ENCODE measurements around the gene MRPL10. TPM values are rescaled to one million over a fixed set of nuclear protein-coding genes. Genes with fewer than 3 reads are reported as not detected.
A peak's percentile ranks its signal among the peaks of the same experiment; 100 is the strongest.

MRPL10 gene
- total RNA-seq = 10 to 100 TPM; 34.1 to 60.1 (median 41.6) TPM
- 35.0 TPM for total RNA-seq (2013)
- 18.1 to 87.6 (median 47.8) reads per million in 29 experiments for total RNA-seq

DNA sequence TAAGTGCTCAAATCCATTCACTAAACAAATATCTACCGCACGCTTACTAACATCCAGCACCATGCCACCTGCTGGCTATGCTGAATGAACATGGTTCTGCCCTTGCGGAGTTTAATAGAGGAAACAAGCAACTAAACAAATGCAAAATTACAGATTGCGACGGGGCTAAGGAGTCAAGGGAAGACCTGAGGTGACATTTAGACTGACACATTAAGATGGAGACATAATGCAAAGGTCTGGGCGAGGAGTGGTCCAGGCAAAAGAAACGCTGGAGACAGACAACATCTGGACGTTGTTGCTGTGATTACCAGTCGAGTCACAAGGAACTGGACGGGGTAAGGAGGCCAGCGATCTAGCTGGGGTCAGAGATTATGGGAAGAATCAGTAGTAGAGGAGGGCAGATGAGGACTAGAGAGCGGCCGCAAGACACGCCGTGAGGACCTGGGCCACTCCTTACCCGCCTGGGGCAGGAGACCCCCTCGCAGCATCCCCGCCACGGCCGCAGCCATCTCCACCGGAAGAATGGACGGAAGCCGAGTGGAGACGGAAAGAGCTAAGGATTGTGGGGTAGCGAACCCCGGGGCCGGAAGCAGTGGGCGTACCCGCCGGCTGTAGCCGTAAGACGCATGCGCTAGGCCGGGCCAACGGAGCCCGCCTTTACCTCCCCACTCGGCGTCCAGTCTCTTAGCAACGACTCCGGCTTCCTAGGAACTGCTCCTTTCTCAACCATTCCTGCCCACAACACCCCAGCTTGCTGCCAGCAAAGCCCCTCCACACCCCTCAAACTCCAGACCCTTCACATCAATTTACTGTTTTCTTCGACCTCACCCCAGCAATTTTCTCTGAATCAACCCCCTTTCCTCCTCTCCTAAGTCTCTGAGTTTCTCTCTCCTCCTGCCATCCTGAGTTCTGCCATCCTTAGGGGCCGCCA is at the start of gene MRPL10, which contains the start of gene LRRC46:
MRPL10 (minus strand) TSS at position 539 of the 931 bp plus-strand sequence; CDS start at position 509, 30 bp downstream.
LRRC46 (plus strand) TSS at position 668 of the 931 bp plus-strand sequence. CDS start 320 bp downstream, outside the sequence.
- Histone ChIP-seq H3K27ac (ENCODE audit: low read length) (peak within 1 kb of the TSS; percentile 99), H3K36me3 (ENCODE audit: control insufficient read depth in 2 of 2, extremely low read depth in 1 of 2, insufficient read depth in 1 of 2, low read length in 1 of 2) (peaks cover 0 to 22% of the 10 kb centered on the region in 2 donors), H3K4me3 (ENCODE audit: control insufficient read depth in 1 of 2, extremely low read depth in 1 of 2, low read length in 1 of 2) (peak within 1 kb of the TSS; percentile 97 to 98), H3K27me3 (replicated peaks in 1 of 2; ENCODE audit: control insufficient read depth in 2 of 2, extremely low read depth in 1 of 2, insufficient read depth in 2 of 2, low read length in 1 of 2) (no peaks in the 10 kb centered on the region), H3K9me3 (no peaks in the 10 kb centered on the region), H3K4me1 (ENCODE audit: control insufficient read depth in 1 of 2, extremely low read depth in 1 of 2, insufficient read depth in 2 of 2, low read length in 2 of 2) (peaks cover 18 to 73% of the 10 kb centered on the region in 2 experiments)
- peak within 1 kb of the TSS; percentile 96 to 98 for H3K27ac Mint-ChIP-seq
- peak; percentile 82 to 89 (median 87) for ATAC-seq (replicated peaks in 1 of 4)
- no peaks in the 10 kb centered on the region for H3K27me3 Mint-ChIP-seq
- ChIA-PET CTCF (interaction anchor here in 1 of 2 donors (0.9 to 1.7 kb wide), 7 partner anchors 9 to 182 kb away, joined by 3 to 13 read pairs (median 5); partner anchors contain the start of genes KPNB1, OSBPL7, PNPO and SCRN2), POLR2A (interaction anchor here (0.5 to 0.8 kb wide), 3 partner anchors 9 to 11 kb away, joined by 4 to 5 read pairs (median 4); partner anchors contain the start of genes OSBPL7 (in 1 of the 2) and SCRN2 (in 1 of the 2))
- peak; percentile 78 to 95 (median 87) for DNase-seq
- peak within 1 kb of the TSS; percentile 92 to 98 (median 94) for H3K4me3 Mint-ChIP-seq
- H3K4me1 Mint-ChIP-seq = peaks cover 51 to 69% (median 61%) of the 10 kb centered on the region in 3 donors
- WGBS (ENCODE audit: insufficient coverage) = under 1% methylated on average over 38 of the region's 42 CpGs
- H3K36me3 Mint-ChIP-seq = peaks cover 11% of the 10 kb centered on the region
- H3K9me3 Mint-ChIP-seq = no peaks in the 10 kb centered on the region

DNA sequence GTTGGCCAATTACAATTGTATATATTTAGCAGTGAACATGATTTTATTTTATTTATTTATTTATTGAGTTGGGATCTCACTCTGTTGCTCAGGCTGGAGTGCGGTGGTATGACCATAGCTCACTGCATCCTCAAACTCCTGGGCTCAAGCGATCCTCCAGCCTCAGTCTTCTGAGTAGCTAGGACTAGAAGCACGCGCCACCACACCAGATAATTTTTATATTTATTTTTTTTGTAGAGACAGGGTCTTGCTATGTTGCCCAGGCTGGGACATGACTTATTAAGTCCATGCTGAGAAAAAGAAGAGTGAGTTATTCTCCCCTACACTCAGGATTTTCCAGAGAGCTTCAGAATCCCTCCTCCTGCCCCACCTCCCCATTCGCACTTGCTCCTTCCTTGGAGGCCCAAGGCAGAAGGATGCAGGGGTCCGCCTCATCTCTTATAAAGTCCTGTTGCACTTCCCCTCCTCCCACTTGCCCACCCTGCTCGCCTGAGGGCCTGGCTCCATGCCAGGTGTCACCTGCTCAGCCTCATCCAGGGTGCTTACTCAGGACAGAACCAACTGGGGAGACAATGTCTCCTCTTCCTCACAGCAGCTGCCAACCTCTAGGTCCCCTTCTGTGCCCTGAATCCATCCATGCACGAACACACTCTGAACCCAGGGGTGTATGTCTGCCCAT is 48.6 kb upstream of the MRPL10 start:
- H3K4me3 Mint-ChIP-seq = no peak overlapping the region
- ChIA-PET CTCF (no interaction called here), POLR2A (no interaction called here)

DNA sequence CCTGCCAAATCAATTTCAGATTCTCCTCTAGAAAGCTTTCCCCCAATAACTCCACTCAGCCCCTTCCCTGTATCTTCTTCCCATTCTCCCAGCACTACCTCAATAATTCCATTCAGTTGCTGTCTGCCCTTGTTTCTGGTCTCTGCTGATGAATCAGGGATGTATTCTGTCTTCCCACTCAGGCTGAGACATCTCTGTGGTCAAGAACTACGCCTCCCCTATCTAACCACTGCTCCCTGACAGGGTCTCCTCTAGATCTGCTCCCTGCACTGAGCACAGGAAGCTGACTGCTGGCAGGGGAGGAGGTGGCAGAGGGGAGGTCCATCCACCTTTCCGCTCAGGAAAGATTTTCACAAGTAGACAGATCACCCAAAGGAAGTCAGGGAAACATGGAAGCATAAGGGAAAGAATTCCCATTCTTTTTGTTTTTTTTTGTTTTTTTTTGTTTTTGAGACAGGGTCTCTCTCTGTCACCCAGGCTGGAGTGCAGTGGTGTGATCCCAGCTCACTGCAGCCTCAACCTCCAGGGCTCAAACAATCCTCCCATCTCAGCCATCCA is 47.8 kb upstream of the MRPL10 start:
- Mint-ChIP-seq H3K9me3 (no peaks in the 10 kb centered on the region), H3K27ac (no peak overlapping the region), H3K4me3 (no peak overlapping the region), H3K36me3 (peaks cover 3% of the 10 kb centered on the region), H3K4me1 (peaks cover 17 to 21% (median 20%) of the 10 kb centered on the region in 3 donors), H3K27me3 (peaks cover 15 to 30% of the 10 kb centered on the region in 2 donors)
- peaks cover 0 to 56% of the 10 kb centered on the region in 2 experiments for H3K27me3 ChIP-seq (replicated peaks in 1 of 2; ENCODE audit: control insufficient read depth in 2 of 2, extremely low read depth in 1 of 2, insufficient read depth in 2 of 2, low read length in 1 of 2)
- peaks cover 4 to 20% of the 10 kb centered on the region in 2 experiments for H3K4me1 ChIP-seq (ENCODE audit: control insufficient read depth in 1 of 2, extremely low read depth in 1 of 2, insufficient read depth in 2 of 2, low read length in 2 of 2)
- H3K9me3 ChIP-seq = no peaks in the 10 kb centered on the region
- ATAC-seq (replicated peaks in 1 of 4) (no peak), DNase-seq (no peak)
- no peak overlapping the region for H3K27ac ChIP-seq (ENCODE audit: low read length)
- CTCF ChIA-PET = no interaction called here
- 40% methylated on average over 1 of the region's 2 CpGs for WGBS (ENCODE audit: insufficient coverage)
- no peak overlapping the region for H3K4me3 ChIP-seq (ENCODE audit: control insufficient read depth in 1 of 2, extremely low read depth in 1 of 2, low read length in 1 of 2)
- POLR2A ChIA-PET = interaction anchor here in 1 of 2 donors (0.5 kb wide), 1 partner anchor 1605 kb away, joined by 3 read pairs; no protein-coding TSS in a partner anchor
- no peaks in the 10 kb centered on the region for H3K36me3 ChIP-seq (ENCODE audit: control insufficient read depth in 2 of 2, extremely low read depth in 1 of 2, insufficient read depth in 1 of 2, low read length in 1 of 2)

More for the DNA sequence above, 48.6 kb upstream of the MRPL10 start:
- peaks cover 3% of the 10 kb centered on the region for H3K36me3 Mint-ChIP-seq
- H3K36me3 ChIP-seq (ENCODE audit: control insufficient read depth in 2 of 2, extremely low read depth in 1 of 2, insufficient read depth in 1 of 2, low read length in 1 of 2) = no peaks in the 10 kb centered on the region
- DNase-seq = no peak
- no peaks in the 10 kb centered on the region for H3K9me3 ChIP-seq
- peaks cover 24 to 29% (median 28%) of the 10 kb centered on the region in 3 donors for H3K4me1 Mint-ChIP-seq
- no peak overlapping the region for H3K27ac Mint-ChIP-seq
- H3K27me3 Mint-ChIP-seq = peaks cover 11 to 23% of the 10 kb centered on the region in 2 donors
- peaks cover 9 to 28% of the 10 kb centered on the region in 2 experiments for H3K4me1 ChIP-seq (ENCODE audit: control insufficient read depth in 1 of 2, extremely low read depth in 1 of 2, insufficient read depth in 2 of 2, low read length in 2 of 2)
- no peak overlapping the region for H3K4me3 ChIP-seq (ENCODE audit: control insufficient read depth in 1 of 2, extremely low read depth in 1 of 2, low read length in 1 of 2)
- H3K27me3 ChIP-seq (replicated peaks in 1 of 2; ENCODE audit: control insufficient read depth in 2 of 2, extremely low read depth in 1 of 2, insufficient read depth in 2 of 2, low read length in 1 of 2) = peaks cover 0 to 53% of the 10 kb centered on the region in 2 experiments
- ATAC-seq (replicated peaks in 1 of 4) = no peak
- no peaks in the 10 kb centered on the region for H3K9me3 Mint-ChIP-seq
- H3K27ac ChIP-seq (ENCODE audit: low read length) = no peak overlapping the region
- 62% methylated on average over 3 of the region's 8 CpGs for WGBS (ENCODE audit: insufficient coverage)

DNA sequence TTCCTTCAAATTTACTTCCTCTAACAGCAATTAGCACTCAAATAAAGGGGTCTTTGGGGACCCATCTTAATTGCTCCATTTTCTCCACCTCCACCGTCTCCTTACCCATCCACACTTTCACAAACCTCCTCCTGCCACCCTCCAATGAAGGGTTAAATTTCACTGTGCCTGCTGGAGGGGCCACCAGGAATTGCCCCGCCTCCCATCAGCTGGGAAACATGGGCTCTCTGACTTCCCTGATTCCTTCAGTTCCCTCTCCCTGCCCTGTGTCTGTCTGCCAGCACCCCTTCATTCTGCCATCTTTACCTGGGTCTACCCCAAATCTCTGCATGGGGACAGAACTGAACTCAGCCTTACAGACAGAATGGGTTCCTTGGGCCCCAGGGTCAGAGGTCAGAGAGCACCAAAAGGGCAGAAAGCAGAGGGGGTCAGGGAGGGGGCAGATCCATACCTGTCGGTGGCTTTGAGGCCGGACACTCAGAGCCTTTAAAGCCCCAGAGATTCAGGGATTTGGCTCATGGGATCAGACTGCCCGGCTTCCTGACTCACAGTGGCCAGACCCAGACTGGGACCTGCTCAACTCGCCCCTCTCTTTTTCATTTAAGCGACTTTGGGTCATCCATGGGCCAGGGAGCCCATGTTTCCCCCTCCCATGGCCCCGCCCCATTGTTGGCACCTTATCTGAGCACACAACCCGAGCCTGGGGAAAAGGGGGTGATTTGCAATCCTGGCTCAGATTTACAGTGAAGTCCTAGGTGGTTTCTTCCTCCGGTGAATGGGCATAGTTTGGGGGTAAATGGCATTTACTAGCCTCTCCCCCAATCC is 47.1 kb upstream of the MRPL10 start:
- ChIA-PET CTCF (no interaction called here), POLR2A (interaction anchor here in 1 of 2 donors (0.6 kb wide), 1 partner anchor 513 kb away, joined by 11 read pairs; no protein-coding TSS in a partner anchor)
- Mint-ChIP-seq H3K36me3 (peaks cover 3% of the 10 kb centered on the region), H3K4me3 (no peak overlapping the region), H3K27ac (no peak overlapping the region), H3K9me3 (no peaks in the 10 kb centered on the region), H3K4me1 (peaks cover 10 to 14% (median 13%) of the 10 kb centered on the region in 3 donors), H3K27me3 (peaks cover 22 to 36% of the 10 kb centered on the region in 2 donors)
- ATAC-seq (replicated peaks in 1 of 4) (no peak), DNase-seq (no peak)
- peaks cover 0 to 58% of the 10 kb centered on the region in 2 experiments for H3K27me3 ChIP-seq (replicated peaks in 1 of 2; ENCODE audit: control insufficient read depth in 2 of 2, extremely low read depth in 1 of 2, insufficient read depth in 2 of 2, low read length in 1 of 2)
- H3K36me3 ChIP-seq (ENCODE audit: control insufficient read depth in 2 of 2, extremely low read depth in 1 of 2, insufficient read depth in 1 of 2, low read length in 1 of 2) = no peaks in the 10 kb centered on the region
- H3K4me1 ChIP-seq (ENCODE audit: control insufficient read depth in 1 of 2, extremely low read depth in 1 of 2, insufficient read depth in 2 of 2, low read length in 2 of 2) = peaks cover 2 to 13% of the 10 kb centered on the region in 2 experiments
- 95% methylated on average over 3 of the region's 10 CpGs for WGBS (ENCODE audit: insufficient coverage)
- no peak overlapping the region for H3K27ac ChIP-seq (ENCODE audit: low read length)
- no peaks in the 10 kb centered on the region for H3K9me3 ChIP-seq
- H3K4me3 ChIP-seq (ENCODE audit: control insufficient read depth in 1 of 2, extremely low read depth in 1 of 2, low read length in 1 of 2) = no peak overlapping the region

DNA sequence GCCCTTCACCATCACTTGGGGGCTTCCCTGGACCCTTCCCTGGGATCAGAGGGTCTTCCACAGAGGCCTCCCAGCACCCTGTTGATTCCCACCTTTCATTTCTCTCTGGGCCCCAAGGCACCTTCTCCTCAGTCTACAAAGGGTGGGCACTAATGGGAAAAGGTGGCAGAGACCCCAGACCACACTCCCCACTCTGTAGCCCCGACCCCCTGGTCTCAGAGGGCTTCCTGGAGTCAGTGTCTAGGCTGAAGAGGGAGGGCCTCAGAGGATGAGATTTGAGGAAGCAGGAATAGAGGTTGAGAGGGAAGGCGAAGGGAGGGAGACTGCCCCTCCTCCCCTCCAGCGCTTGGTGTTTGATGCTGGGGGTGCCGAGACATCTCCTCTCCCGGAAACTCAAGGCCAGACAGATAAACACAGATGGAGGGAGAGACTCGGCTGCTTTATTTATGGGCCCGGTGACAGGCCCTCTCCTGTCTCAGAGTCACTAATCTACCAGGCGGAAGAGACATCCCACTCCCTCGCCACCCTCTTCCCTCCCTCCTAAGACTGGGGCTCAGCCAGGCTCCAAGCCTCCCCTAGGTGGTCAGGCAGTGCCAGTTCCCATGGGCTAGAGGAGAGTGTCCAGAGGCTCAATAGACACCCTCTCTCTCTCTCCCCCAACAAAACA is 46.2 kb upstream of the MRPL10 start:
- H3K36me3 Mint-ChIP-seq = peaks cover 3% of the 10 kb centered on the region
- Histone ChIP-seq H3K4me3 (ENCODE audit: control insufficient read depth in 1 of 2, extremely low read depth in 1 of 2, low read length in 1 of 2) (no peak overlapping the region), H3K27me3 (replicated peaks in 1 of 2; ENCODE audit: control insufficient read depth in 2 of 2, extremely low read depth in 1 of 2, insufficient read depth in 2 of 2, low read length in 1 of 2) (peaks cover 0 to 61% of the 10 kb centered on the region in 2 experiments), H3K36me3 (ENCODE audit: control insufficient read depth in 2 of 2, extremely low read depth in 1 of 2, insufficient read depth in 1 of 2, low read length in 1 of 2) (no peaks in the 10 kb centered on the region), H3K9me3 (no peaks in the 10 kb centered on the region), H3K4me1 (ENCODE audit: control insufficient read depth in 1 of 2, extremely low read depth in 1 of 2, insufficient read depth in 2 of 2, low read length in 2 of 2) (peaks cover 0 to 6% of the 10 kb centered on the region in 2 experiments), H3K27ac (ENCODE audit: low read length) (no peak overlapping the region)
- peaks cover under 1 to 5% (median 4%) of the 10 kb centered on the region in 3 donors for H3K4me1 Mint-ChIP-seq
- WGBS (ENCODE audit: insufficient coverage) = 80% methylated on average over 1 of the region's 9 CpGs
- H3K9me3 Mint-ChIP-seq = no peaks in the 10 kb centered on the region
- POLR2A ChIA-PET = no interaction called here
- CTCF ChIA-PET = no interaction called here
- H3K27me3 Mint-ChIP-seq = peaks cover 27 to 41% of the 10 kb centered on the region in 2 donors
- ATAC-seq (replicated peaks in 1 of 4) (no peak), DNase-seq (no peak)
- no peak overlapping the region for H3K4me3 Mint-ChIP-seq
- no peak overlapping the region for H3K27ac Mint-ChIP-seq
